ENCODE data around the gene ZBTB20.

DNA sequence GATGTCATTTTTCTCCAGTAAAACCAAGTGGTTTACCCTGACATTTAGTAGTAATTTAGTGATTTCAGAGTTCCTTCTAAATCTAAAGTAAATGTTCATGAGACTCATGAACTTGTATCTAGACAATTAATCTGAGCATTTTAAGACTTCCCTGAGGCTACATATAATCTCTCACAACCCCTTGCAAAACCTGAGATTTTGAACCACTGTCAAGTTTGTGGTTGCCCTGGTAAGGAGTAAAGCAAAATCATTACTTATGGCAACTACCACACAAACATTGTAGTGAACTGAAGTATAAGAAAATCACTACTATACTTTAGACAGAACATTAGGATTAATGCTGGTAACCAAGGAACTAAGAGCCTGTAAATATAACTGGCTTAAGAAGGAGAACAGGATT lies 483.1 kb downstream of the ZBTB20 start:
- TF ChIP-seq CTCF (IDR thresholded peaks at IDR 0.05) (no peak), POLR2AphosphoS5 (IDR thresholded peaks at IDR 0.05; ENCODE audit: low read depth, low read length) (no peak), EZH2phosphoT487 (IDR thresholded peaks at IDR 0.05; ENCODE audit: borderline replicate concordance, low read depth) (no peak), GATA2 (CRISPR knock-in tag; IDR thresholded peaks at IDR 0.05) (no peak), RAD21 (IDR thresholded peaks at IDR 0.05; ENCODE audit: low read length) (no peak), JUND (IDR thresholded peaks at IDR 0.05) (no peak)
- TF ChIP-seq, protein P1, sequence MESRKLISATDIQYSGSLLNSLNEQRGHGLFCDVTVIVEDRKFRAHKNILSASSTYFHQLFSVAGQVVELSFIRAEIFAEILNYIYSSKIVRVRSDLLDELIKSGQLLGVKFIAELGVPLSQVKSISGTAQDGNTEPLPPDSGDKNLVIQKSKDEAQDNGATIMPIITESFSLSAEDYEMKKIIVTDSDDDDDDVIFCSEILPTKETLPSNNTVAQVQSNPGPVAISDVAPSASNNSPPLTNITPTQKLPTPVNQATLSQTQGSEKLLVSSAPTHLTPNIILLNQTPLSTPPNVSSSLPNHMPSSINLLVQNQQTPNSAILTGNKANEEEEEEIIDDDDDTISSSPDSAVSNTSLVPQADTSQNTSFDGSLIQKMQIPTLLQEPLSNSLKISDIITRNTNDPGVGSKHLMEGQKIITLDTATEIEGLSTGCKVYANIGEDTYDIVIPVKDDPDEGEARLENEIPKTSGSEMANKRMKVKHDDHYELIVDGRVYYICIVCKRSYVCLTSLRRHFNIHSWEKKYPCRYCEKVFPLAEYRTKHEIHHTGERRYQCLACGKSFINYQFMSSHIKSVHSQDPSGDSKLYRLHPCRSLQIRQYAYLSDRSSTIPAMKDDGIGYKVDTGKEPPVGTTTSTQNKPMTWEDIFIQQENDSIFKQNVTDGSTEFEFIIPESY (IDR thresholded peaks at IDR 0.05; ENCODE audit: borderline replicate concordance, low read depth) = no peak

All from SK-N-SH (cell line).